Natural killer cell (primary cell): ENCODE measurements around the gene HSPBP1. TPM values are rescaled to one million over a fixed set of nuclear protein-coding genes. Genes with fewer than 3 reads are reported as not detected.

Experiments
- ATAC-seq, 3 donors: fragments of 150-1000 bp in 2 of 3; fragments of 200-7000 bp in 1 of 3; cut with Tn5 transposase; 1 replicate in 1 of 3; 2 replicates in 2 of 3; pipeline ENCODE4 v1.10.0; 2021; ENCODE audit warnings: mild to moderate bottlenecking in 2 of 3, moderate library complexity in 2 of 3
- DNase-seq, 2 donors: peaks; one replicate each; pipeline versions ENCODE4 v3.0.0 to v3.0.0-alpha.2; 2013 to 2021; ENCODE audit warnings: mixed read lengths in 1 of 2
- H3K27ac ChIP-seq: one replicate; pipeline ENCODE4 v1.5.1; 2013; ENCODE audit warnings: mild to moderate bottlenecking, low read length
- H3K27me3 ChIP-seq: one replicate; pipeline ENCODE4 v1.6.1; 2013; ENCODE audit warnings: low read length; ENCODE audit not compliant: control insufficient read depth, insufficient read depth
- H3K36me3 ChIP-seq: one replicate; pipeline ENCODE4 v1.6.1; 2013; ENCODE audit warnings: low read length; ENCODE audit not compliant: control insufficient read depth, insufficient read depth
- H3K4me1 ChIP-seq: one replicate; pipeline ENCODE4 v1.6.1; 2013; ENCODE audit warnings: low read length; ENCODE audit not compliant: control insufficient read depth, insufficient read depth
- H3K4me3 ChIP-seq: one replicate; pipeline ENCODE4 v1.5.1; 2013; ENCODE audit warnings: low read length
- H3K9me3 ChIP-seq: one replicate; pipeline ENCODE4 v1.6.1; 2013; ENCODE audit warnings: low read length; ENCODE audit not compliant: control insufficient read depth, insufficient read depth
- H3K27ac Mint-ChIP-seq, 2 donors: one replicate each; pipeline ENCODE4 v1.8.0; 2022; ENCODE audit warnings: mild to moderate bottlenecking in 2 of 2, mixed read lengths in 2 of 2, moderate library complexity in 1 of 2
- H3K27me3 Mint-ChIP-seq, 2 donors: one replicate each; pipeline ENCODE4 v1.8.0; 2022; ENCODE audit warnings: low read depth in 2 of 2, mixed read lengths in 2 of 2
- H3K36me3 Mint-ChIP-seq: one replicate; pipeline ENCODE4 v1.8.0; 2022; ENCODE audit warnings: mixed read lengths
- H3K4me1 Mint-ChIP-seq, 2 donors: one replicate each; pipeline ENCODE4 v1.8.0; 2022; ENCODE audit warnings: mixed read lengths in 2 of 2
- H3K4me3 Mint-ChIP-seq: one replicate; pipeline ENCODE4 v1.8.0; 2022; ENCODE audit warnings: mild to moderate bottlenecking, moderate library complexity, mixed read lengths
- H3K9me3 Mint-ChIP-seq, 2 donors: one replicate each; pipeline ENCODE4 v1.8.0; 2022; ENCODE audit warnings: mixed read lengths in 2 of 2
- CTCF ChIP-seq: fragments of 200-600 bp; IDR thresholded peaks from one replicate; pipeline ENCODE4 v1.8.0; 2022; ENCODE audit warnings: antibody characterized with exemption
- WGBS: methylation state at CpG from one replicate; pipeline ENCODE4 v1.1.7; 2013; ENCODE audit warnings: missing lambda C conversion rate; ENCODE audit not compliant: insufficient coverage; 5-methylcytosine and 5-hydroxymethylcytosine counted together
- intact Hi-C: fragments of 100-400 bp; cut with micrococcal nuclease; formaldehyde crosslinking; loops from one replicate; pipeline ENCODE4 v1.14.2; 2022
- total RNA-seq, 4 donors: library from RNA; stranded (reverse); fragments of 120-200 nt in 1 of 4; gene quantifications; one replicate each; pipeline versions ENCODE4 v1.2.3 to v1.2.4, GENCODE V29; 2013 to 2022

The HSPBP1 gene
- total RNA-seq, 3 donors from 2014 or later (not counting 1 experiment from before 2014, with no cell fraction given): 17.1 to 19.5 (median 18.5) TPM

- Histone ChIP-seq H3K9me3 (no peaks in the 10 kb centered on the region), H3K4me3 (no peak overlapping the region), H3K27me3 (no peaks in the 10 kb centered on the region), H3K36me3 (no peaks in the 10 kb centered on the region), H3K4me1 (no peaks in the 10 kb centered on the region), H3K27ac (no peak overlapping the region)
- peaks cover 8 to 15% of the 10 kb centered on the region in 2 donors for H3K27me3 Mint-ChIP-seq
- DNase-seq (no peak), ATAC-seq (no peak)
- no peak for TF ChIP-seq CTCF
- H3K4me1 Mint-ChIP-seq: no peaks in the 10 kb centered on the region
- intact Hi-C loops: no loop called here
- WGBS: 88% methylated on average over 21 of the region's 21 CpGs
- H3K36me3 Mint-ChIP-seq: no peaks in the 10 kb centered on the region
- H3K9me3 Mint-ChIP-seq: no peaks in the 10 kb centered on the region
- H3K4me3 Mint-ChIP-seq: no peak overlapping the region
- H3K27ac Mint-ChIP-seq: no peak overlapping the region
Observed at GRCh38 chr19:55319785-55320184, 39.9 kb upstream of the HSPBP1 start.

- Histone ChIP-seq H3K4me3 (no peak overlapping the region), H3K36me3 (no peaks in the 10 kb centered on the region), H3K27me3 (no peaks in the 10 kb centered on the region), H3K9me3 (no peaks in the 10 kb centered on the region), H3K27ac (no peak overlapping the region), H3K4me1 (no peaks in the 10 kb centered on the region)
- Mint-ChIP-seq H3K27ac (no peak overlapping the region), H3K36me3 (no peaks in the 10 kb centered on the region), H3K4me1 (no peaks in the 10 kb centered on the region), H3K9me3 (no peaks in the 10 kb centered on the region), H3K27me3 (peaks cover 2% of the 10 kb centered on the region in 2 donors), H3K4me3 (no peak overlapping the region)
- whole genome bisulfite sequencing: 93% methylated on average over 8 of the region's 8 CpGs
- DNase-seq (no peak), ATAC-seq (no peak)
- intact Hi-C loops: no loop called here
- TF ChIP-seq CTCF: no peak
Observed at GRCh38 chr19:55316646-55317045, 36.7 kb upstream of the HSPBP1 start.

- ATAC-seq (no peak), DNase-seq (no peak)
- Histone ChIP-seq H3K4me1 (no peaks in the 10 kb centered on the region), H3K27me3 (no peaks in the 10 kb centered on the region), H3K4me3 (no peak overlapping the region), H3K9me3 (no peaks in the 10 kb centered on the region), H3K27ac (no peak overlapping the region), H3K36me3 (no peaks in the 10 kb centered on the region)
- H3K4me1 Mint-ChIP-seq: no peaks in the 10 kb centered on the region
- intact Hi-C loops: no loop called here
- H3K9me3 Mint-ChIP-seq: no peaks in the 10 kb centered on the region
- H3K4me3 Mint-ChIP-seq: no peak overlapping the region
- whole genome bisulfite sequencing: 88% methylated on average over 13 of the region's 13 CpGs
- no peaks in the 10 kb centered on the region for H3K27me3 Mint-ChIP-seq
- no peak for TF ChIP-seq CTCF
- no peaks in the 10 kb centered on the region for H3K36me3 Mint-ChIP-seq
- no peak overlapping the region for H3K27ac Mint-ChIP-seq
Observed at GRCh38 chr19:55315956-55316525, 36.1 kb upstream of the HSPBP1 start.

GRCh38 chr19:55314396-55314795, 34.5 kb upstream of the HSPBP1 start:
- no peak overlapping the region for H3K4me3 Mint-ChIP-seq
- no peak overlapping the region for H3K27ac Mint-ChIP-seq

More at GRCh38 chr19:55314396-55314795, 34.5 kb upstream of the HSPBP1 start:
- ATAC-seq (no peak), DNase-seq (no peak)
- Mint-ChIP-seq H3K36me3 (no peaks in the 10 kb centered on the region), H3K9me3 (no peaks in the 10 kb centered on the region), H3K4me1 (no peaks in the 10 kb centered on the region), H3K27me3 (no peaks in the 10 kb centered on the region)
- no peak overlapping the region for H3K27ac ChIP-seq
- H3K4me1 ChIP-seq: no peaks in the 10 kb centered on the region
- H3K27me3 ChIP-seq: no peaks in the 10 kb centered on the region
- no peak for TF ChIP-seq CTCF
- no peak overlapping the region for H3K4me3 ChIP-seq
- H3K36me3 ChIP-seq: no peaks in the 10 kb centered on the region
- H3K9me3 ChIP-seq: no peaks in the 10 kb centered on the region
- WGBS: 90% methylated on average over 8 of the region's 8 CpGs
- intact Hi-C loops: no loop called here
